HepG2 (cell line): ENCODE data around the gene NOL11.

Source experiments
- BRCA1 ChIP-seq: sonication (generic); formaldehyde crosslinking; IDR thresholded peaks from 2 replicates; pipeline ENCODE4 v1.4.0; 2020; ENCODE audit warnings: missing genetic modification reagents
- NR2C2 ChIP-seq: sonication (generic); formaldehyde crosslinking; IDR thresholded peaks from 2 replicates; pipeline ENCODE4 v1.4.0; 2020; ENCODE audit warnings: missing genetic modification reagents, mild to moderate bottlenecking, moderate library complexity, borderline replicate concordance
- POLR2A ChIP-seq, 2 experiments: IDR thresholded peaks; 2 replicates each; pipeline ENCODE4 v1.6.1; 2011; ENCODE audit warnings: low read depth in 2 of 2, low read length in 2 of 2, mild to moderate bottlenecking in 1 of 2, moderate library complexity in 1 of 2; ENCODE audit not compliant: insufficient read depth in 1 of 2
- RAD21 ChIP-seq: fragments of 450-650 bp; formaldehyde crosslinking; IDR thresholded peaks from 2 replicates; pipeline ENCODE4 v1.5.0; 2020; ENCODE audit warnings: mild to moderate bottlenecking
- TAF1 ChIP-seq: sonication (generic); formaldehyde crosslinking; IDR thresholded peaks from 2 replicates; pipeline ENCODE4 v1.4.0; 2020; ENCODE audit warnings: missing genetic modification reagents
- ZNF24 ChIP-seq: fragments of 450-650 bp; IDR thresholded peaks from 2 replicates; pipeline ENCODE4 v1.6.1; 2017; ENCODE audit warnings: antibody characterized with exemption, mild to moderate bottlenecking

GRCh38 chr17:67730731-67731130, 13.0 kb downstream of the NOL11 start:
- TF ChIP-seq RAD21 (CRISPR knock-in tag) = no peak
- no peak for TF ChIP-seq TAF1 (CRISPR knock-in tag)
- no peak for TF ChIP-seq ZNF24
- TF ChIP-seq NR2C2 (CRISPR knock-in tag) = no peak
- TF ChIP-seq BRCA1 = no peak
- no peak for TF ChIP-seq POLR2A (IDR thresholded peaks at IDR 0.05; ENCODE audit: insufficient read depth in 1 of 2, low read depth in 2 of 2, low read length in 2 of 2)
